Upper lobe of right lung (tissue), 1 donor: Measurements from ENCODE around the gene MYO7A. TPM values are rescaled to one million over a fixed set of nuclear protein-coding genes. Genes with fewer than 3 reads are reported as not detected.

Source experiments
- ATAC-seq: fragments of 200-7000 bp; cut with Tn5 transposase; one replicate; pipeline ENCODE4 v1.9.1; 2020; ENCODE audit warnings: mild to moderate bottlenecking, moderate library complexity
- DNase-seq: peaks from one replicate; pipeline ENCODE4 v3.0.0-alpha.2; 2020
- H3K27ac ChIP-seq: fragments of 200-600 bp; one replicate; pipeline ENCODE4 v1.8.0; 2022
- H3K27me3 ChIP-seq: fragments of 200-600 bp; one replicate; pipeline ENCODE4 v1.8.0; 2022; ENCODE audit warnings: mild to moderate bottlenecking
- H3K36me3 ChIP-seq: fragments of 200-600 bp; one replicate; pipeline ENCODE4 v1.8.0; 2022
- H3K4me1 ChIP-seq: fragments of 200-600 bp; one replicate; pipeline ENCODE4 v1.8.0; 2022
- H3K4me3 ChIP-seq: fragments of 200-600 bp; one replicate; pipeline ENCODE4 v1.8.0; 2022; ENCODE audit warnings: mild to moderate bottlenecking
- H3K9me3 ChIP-seq: fragments of 200-600 bp; one replicate; pipeline ENCODE4 v1.8.0; 2022
- intact Hi-C: fragments of 100-400 bp; cut with DNase I; formaldehyde crosslinking; loops from one replicate; pipeline ENCODE4 v1.11.0; 2022
- total RNA-seq: library from RNA; stranded (reverse); fragmentation: NEBNext Ultra II Directional; extraction: Animal tissue kit (Norgen Biotek cat#: 25700); gene quantifications from one replicate; pipeline ENCODE4 v1.2.1, GENCODE V29; 2021
- TF ChIP-seq, protein P1 (sequence below): fragments of 200-600 bp; IDR thresholded peaks from one replicate; pipeline ENCODE4 v1.8.0; 2022; ENCODE audit warnings: antibody characterized with exemption
- donor health status: DM: no; HTN: yes; CAD: no; lungs with severe emphysema.

Gene MYO7A
- total RNA-seq, 1 donor from 2014 or later = 3.6 TPM

DNA sequence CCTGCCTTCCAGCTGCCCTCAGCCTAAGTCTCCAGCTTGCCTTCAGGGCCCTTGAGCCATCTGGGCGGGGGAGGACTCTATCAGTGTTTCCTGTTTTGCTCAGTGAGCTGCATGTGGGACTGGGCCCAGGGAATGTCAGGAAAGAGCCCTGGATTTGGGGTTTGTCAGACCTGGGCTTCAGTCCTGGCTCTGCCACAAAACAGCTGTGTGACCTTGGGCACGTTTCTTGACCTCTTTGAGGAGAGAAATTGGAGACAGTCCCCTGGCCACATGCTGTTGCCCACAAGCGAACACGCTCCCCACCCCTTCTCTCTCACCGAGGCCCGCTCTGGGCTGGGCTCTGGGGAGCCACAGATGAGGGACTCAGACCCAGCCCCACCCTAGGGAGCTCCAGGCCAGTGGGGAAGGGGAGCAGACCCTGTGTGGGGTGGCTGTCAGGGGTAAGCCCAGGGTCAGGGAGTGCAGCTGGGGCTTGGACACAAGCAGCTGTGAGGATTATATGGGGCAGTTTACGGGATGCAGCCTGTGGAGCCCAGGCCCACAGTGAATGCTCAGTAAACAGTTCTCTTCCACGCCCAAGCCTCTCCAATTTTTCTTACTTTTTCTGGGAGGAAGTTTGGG lies 12.3 kb downstream of the MYO7A start:
- Histone ChIP-seq H3K9me3 (no peaks in the 10 kb centered on the region), H3K27me3 (peaks cover 19% of the 10 kb centered on the region), H3K27ac (no peak overlapping the region), H3K36me3 (no peaks in the 10 kb centered on the region), H3K4me3 (no peak overlapping the region), H3K4me1 (peaks cover 10% of the 10 kb centered on the region)
- TF ChIP-seq, protein P1, sequence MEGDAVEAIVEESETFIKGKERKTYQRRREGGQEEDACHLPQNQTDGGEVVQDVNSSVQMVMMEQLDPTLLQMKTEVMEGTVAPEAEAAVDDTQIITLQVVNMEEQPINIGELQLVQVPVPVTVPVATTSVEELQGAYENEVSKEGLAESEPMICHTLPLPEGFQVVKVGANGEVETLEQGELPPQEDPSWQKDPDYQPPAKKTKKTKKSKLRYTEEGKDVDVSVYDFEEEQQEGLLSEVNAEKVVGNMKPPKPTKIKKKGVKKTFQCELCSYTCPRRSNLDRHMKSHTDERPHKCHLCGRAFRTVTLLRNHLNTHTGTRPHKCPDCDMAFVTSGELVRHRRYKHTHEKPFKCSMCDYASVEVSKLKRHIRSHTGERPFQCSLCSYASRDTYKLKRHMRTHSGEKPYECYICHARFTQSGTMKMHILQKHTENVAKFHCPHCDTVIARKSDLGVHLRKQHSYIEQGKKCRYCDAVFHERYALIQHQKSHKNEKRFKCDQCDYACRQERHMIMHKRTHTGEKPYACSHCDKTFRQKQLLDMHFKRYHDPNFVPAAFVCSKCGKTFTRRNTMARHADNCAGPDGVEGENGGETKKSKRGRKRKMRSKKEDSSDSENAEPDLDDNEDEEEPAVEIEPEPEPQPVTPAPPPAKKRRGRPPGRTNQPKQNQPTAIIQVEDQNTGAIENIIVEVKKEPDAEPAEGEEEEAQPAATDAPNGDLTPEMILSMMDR = no peak
- DNase-seq = no peak
- ATAC-seq = no peak
- intact Hi-C loops = no loop called here

DNA sequence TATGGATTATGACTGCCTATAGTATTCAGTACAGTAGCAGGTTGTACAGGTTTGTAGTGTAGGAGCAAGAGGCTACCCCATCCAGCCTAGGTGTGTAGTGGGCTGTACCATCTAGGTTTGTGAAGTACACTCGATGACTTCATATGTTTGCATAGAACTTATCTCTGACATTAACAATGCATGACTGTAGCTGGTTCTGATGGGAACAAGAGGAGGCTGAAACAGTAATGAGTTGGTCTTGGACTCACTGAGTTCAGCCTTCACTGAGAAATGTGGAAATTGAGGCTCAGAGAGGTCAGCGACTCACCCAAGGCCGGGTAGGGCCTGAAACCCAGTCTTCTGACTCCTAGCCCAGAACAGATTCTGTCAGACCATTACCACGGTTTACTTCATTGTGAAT lies 13.0 kb downstream of the MYO7A start:
- ATAC-seq = peak; percentile 76
- intact Hi-C loops = no loop called here
- Histone ChIP-seq H3K27ac (no peak overlapping the region), H3K4me3 (no peak overlapping the region), H3K4me1 (peaks cover 10% of the 10 kb centered on the region), H3K27me3 (peaks cover 19% of the 10 kb centered on the region), H3K9me3 (no peaks in the 10 kb centered on the region), H3K36me3 (no peaks in the 10 kb centered on the region)
- TF ChIP-seq, protein P1 = no peak
- DNase-seq = no peak

DNA sequence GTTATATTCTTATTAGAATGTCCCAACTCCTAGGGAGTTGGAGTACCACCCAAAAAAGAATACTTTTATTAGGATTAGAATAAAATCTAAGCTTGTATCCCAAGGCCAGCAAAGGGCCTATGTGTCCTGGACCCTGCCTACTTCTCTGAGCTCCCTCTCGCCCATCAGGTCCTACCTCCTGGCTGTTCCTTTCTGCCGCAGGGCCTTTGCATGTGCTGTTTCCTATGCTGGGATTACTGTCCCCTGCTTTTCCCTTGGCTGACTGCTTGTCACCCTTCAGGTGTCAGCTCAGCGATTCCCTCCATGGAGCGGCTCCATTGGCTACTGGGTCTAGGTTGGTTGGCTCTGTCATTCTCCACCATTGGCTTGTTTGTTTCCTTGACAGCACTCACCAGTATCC lies 13.4 kb downstream of the MYO7A start:
- DNase-seq (no peak), ATAC-seq (no peak)
- H3K4me1 ChIP-seq = peaks cover 10% of the 10 kb centered on the region
- H3K36me3 ChIP-seq = no peaks in the 10 kb centered on the region
- H3K9me3 ChIP-seq = no peaks in the 10 kb centered on the region
- intact Hi-C loops = no loop called here
- H3K4me3 ChIP-seq = no peak overlapping the region
- H3K27ac ChIP-seq = no peak overlapping the region
- TF ChIP-seq, protein P1 = no peak
- H3K27me3 ChIP-seq = peaks cover 19% of the 10 kb centered on the region

DNA sequence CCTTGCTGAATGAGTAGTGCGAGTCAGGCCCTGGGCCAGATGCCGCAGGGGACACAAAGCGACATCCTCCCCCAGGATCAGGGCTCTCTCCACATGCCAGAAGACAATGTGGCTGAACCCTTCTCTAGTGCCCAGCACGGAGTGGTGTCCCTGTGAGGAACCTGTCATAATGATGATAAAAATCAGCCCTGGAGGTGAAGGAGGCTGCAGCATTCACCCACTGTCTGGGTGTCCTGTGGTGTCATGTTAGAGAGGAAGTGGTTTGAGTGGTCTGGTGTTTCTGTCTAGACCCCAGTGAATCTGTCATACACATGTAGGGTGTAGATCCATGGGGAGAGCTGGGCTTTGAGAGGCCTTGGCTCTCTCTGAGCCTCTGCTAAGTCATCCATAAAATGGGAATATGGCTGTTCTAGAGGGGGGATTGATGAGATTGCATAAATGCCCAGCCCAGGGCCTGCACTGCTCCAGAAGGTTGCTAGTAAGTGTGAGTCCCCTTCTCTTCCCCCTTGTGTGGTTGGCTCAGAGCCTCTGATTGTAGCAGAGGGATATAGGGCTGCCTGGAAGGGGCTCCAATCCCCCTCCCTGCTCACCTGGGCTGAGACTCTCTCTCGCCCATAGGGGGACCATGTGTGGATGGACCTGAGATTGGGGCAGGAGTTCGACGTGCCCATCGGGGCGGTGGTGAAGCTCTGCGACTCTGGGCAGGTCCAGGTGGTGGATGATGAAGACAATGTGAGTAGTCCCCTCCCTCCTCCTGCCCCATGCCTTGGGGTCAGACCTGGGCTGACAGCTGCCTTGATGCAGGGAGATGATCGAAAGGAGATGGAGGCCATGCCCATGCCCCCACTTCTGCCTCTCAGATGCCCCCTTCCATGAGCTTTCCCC lies 14.3 kb downstream of the MYO7A start:
- H3K36me3 ChIP-seq = no peaks in the 10 kb centered on the region
- H3K27ac ChIP-seq = no peak overlapping the region
- H3K9me3 ChIP-seq = no peaks in the 10 kb centered on the region
- TF ChIP-seq, protein P1 = no peak
- peaks cover 10% of the 10 kb centered on the region for H3K4me1 ChIP-seq
- intact Hi-C loops = no loop called here
- ATAC-seq (no peak), DNase-seq (no peak)
- H3K4me3 ChIP-seq = no peak overlapping the region
- H3K27me3 ChIP-seq = peaks cover 17% of the 10 kb centered on the region

DNA sequence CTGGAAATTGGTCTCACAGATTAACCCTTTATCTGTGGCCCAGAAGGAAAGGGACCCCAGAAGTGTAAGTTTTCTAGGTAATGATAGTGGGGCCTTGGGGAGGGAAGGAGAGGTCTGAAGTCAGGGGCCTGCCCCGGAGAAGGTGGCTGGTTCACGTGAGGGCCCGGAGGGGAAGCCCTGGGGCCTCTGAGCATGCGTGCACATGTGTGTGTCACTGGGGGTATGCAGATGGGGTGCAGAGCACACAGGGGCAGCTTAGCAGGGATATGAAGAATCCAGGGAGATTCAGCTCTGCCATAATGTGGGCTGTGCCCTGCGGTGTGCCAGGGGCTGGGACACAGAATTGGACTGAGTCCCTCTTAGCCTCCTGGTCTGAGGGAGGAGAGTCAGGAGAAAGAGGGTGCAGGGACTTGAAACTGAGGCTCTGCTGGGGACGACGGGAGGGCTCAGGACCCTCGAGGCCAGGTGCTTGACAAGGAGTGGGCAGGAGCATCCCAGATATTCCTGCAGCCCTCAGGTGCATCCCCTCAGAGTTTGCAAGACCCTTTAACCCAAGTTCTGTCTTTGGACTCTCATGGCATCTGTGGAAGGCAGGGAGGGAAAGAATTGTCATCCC lies 15.5 kb downstream of the MYO7A start:
- TF ChIP-seq, protein P1 = no peak
- DNase-seq (no peak), ATAC-seq (no peak)
- Histone ChIP-seq H3K36me3 (no peaks in the 10 kb centered on the region), H3K27ac (no peak overlapping the region), H3K4me3 (no peak overlapping the region), H3K27me3 (peaks cover 5% of the 10 kb centered on the region), H3K9me3 (no peaks in the 10 kb centered on the region), H3K4me1 (peaks cover 16% of the 10 kb centered on the region)
- intact Hi-C loops = no loop called here
